H9 (cell line): ENCODE measurements around the gene SELENOM. TPM values are rescaled to one million over a fixed set of nuclear protein-coding genes. Genes with fewer than 3 reads are reported as not detected.

ENCODE experiments used
- DNase-seq: peaks from one replicate; pipeline ENCODE4 v3.0.0-alpha.2; 2017
- H2AFZ ChIP-seq: one replicate; pipeline ENCODE4 v1.6.1; 2013; ENCODE audit warnings: mild to moderate bottlenecking, low read length, control low read depth, moderate library complexity
- H2AK5ac ChIP-seq: 2 replicates; pipeline ENCODE4 v1.6.1; 2013; ENCODE audit warnings: low read length, control low read depth, mixed read lengths; ENCODE audit not compliant: insufficient read length
- H2BK120ac ChIP-seq: one replicate; pipeline ENCODE4 v1.6.1; 2013; ENCODE audit warnings: low read depth, mild to moderate bottlenecking, low read length, control low read depth, inconsistent platforms; ENCODE audit not compliant: poor library complexity, severe bottlenecking
- H2BK12ac ChIP-seq: 2 replicates; pipeline ENCODE4 v1.6.1; 2013; ENCODE audit warnings: low read length, control low read depth, mixed read lengths, low read depth; ENCODE audit not compliant: insufficient read length
- H2BK15ac ChIP-seq: 2 replicates; pipeline ENCODE4 v1.6.1; 2013; ENCODE audit warnings: low read depth, low read length, control low read depth
- H2BK20ac ChIP-seq: one replicate; pipeline ENCODE4 v1.6.1; 2013; ENCODE audit warnings: low read depth, mild to moderate bottlenecking, low read length, control low read depth, inconsistent platforms; ENCODE audit not compliant: poor library complexity, severe bottlenecking
- H2BK5ac ChIP-seq: 2 replicates; pipeline ENCODE4 v1.6.1; 2013; ENCODE audit warnings: low read length, control low read depth, mixed read lengths; ENCODE audit not compliant: insufficient read length
- H3K14ac ChIP-seq: 2 replicates; pipeline ENCODE4 v1.6.1; 2013; ENCODE audit warnings: low read length, control low read depth; ENCODE audit not compliant: insufficient read depth
- H3K18ac ChIP-seq: 2 replicates; pipeline ENCODE4 v1.6.1; 2013; ENCODE audit warnings: low read depth, mild to moderate bottlenecking, mixed read lengths, low read length, control low read depth; ENCODE audit not compliant: insufficient read length
- H3K23ac ChIP-seq: 2 replicates; pipeline ENCODE4 v1.6.1; 2013; ENCODE audit warnings: low read length, control low read depth, mixed read lengths, low read depth; ENCODE audit not compliant: insufficient read length
- H3K23me2 ChIP-seq: 2 replicates; pipeline ENCODE4 v1.6.1; 2013; ENCODE audit warnings: low read depth, mild to moderate bottlenecking, mixed read lengths, low read length, control low read depth; ENCODE audit not compliant: insufficient read length, poor library complexity, severe bottlenecking
- H3K27ac ChIP-seq: 2 replicates; pipeline ENCODE4 v1.5.1; 2013; ENCODE audit warnings: low read length, control low read depth, mixed read lengths, low read depth; ENCODE audit not compliant: insufficient read length
- H3K27me3 ChIP-seq: 2 replicates; pipeline ENCODE4 v1.6.1; 2013; ENCODE audit warnings: low read length, control low read depth, inconsistent platforms; ENCODE audit not compliant: insufficient read depth
- H3K4ac ChIP-seq: 2 replicates; pipeline ENCODE4 v1.6.1; 2013; ENCODE audit warnings: low read depth, mild to moderate bottlenecking, control low read depth, inconsistent platforms, low read length, moderate library complexity
- H3K4me1 ChIP-seq: 2 replicates; pipeline ENCODE4 v1.6.1; 2013; ENCODE audit warnings: low read length, control low read depth, inconsistent platforms; ENCODE audit not compliant: insufficient read depth
- H3K4me2 ChIP-seq: 2 replicates; pipeline ENCODE4 v1.6.1; 2013; ENCODE audit warnings: low read length, control low read depth, mixed read lengths; ENCODE audit not compliant: insufficient read length, insufficient read depth
- H3K56ac ChIP-seq: 2 replicates; pipeline ENCODE4 v1.6.1; 2013; ENCODE audit warnings: low read depth, mild to moderate bottlenecking, mixed read lengths, low read length, control low read depth; ENCODE audit not compliant: insufficient read length
- H3K79me1 ChIP-seq: 2 replicates; pipeline ENCODE4 v1.6.1; 2013; ENCODE audit warnings: low read depth, mild to moderate bottlenecking, moderate library complexity, low read length, control low read depth, inconsistent platforms; ENCODE audit not compliant: insufficient read depth, poor library complexity, severe bottlenecking
- H3K79me2 ChIP-seq: 2 replicates; pipeline ENCODE4 v1.6.1; 2013; ENCODE audit warnings: low read length, control low read depth, inconsistent platforms; ENCODE audit not compliant: insufficient read depth
- H3K9ac ChIP-seq: 2 replicates; pipeline ENCODE4 v1.6.1; 2013; ENCODE audit warnings: low read length, control low read depth, mixed read lengths; ENCODE audit not compliant: insufficient read length; ENCODE audit errors: extremely low read depth
- H3K9me3 ChIP-seq: one replicate; pipeline ENCODE4 v1.6.1; 2013; ENCODE audit warnings: low read depth, low read length, inconsistent platforms; ENCODE audit not compliant: control insufficient read depth
- H3T11ph ChIP-seq: one replicate; pipeline ENCODE4 v1.6.1; 2013; ENCODE audit warnings: mild to moderate bottlenecking, low read length, control low read depth, inconsistent platforms
- H4K20me1 ChIP-seq: one replicate; pipeline ENCODE4 v1.6.1; 2013; ENCODE audit not compliant: control insufficient read depth, insufficient read length, insufficient read depth
- H4K5ac ChIP-seq: 2 replicates; pipeline ENCODE4 v1.6.1; 2013; ENCODE audit warnings: low read depth, mild to moderate bottlenecking, mixed read lengths, low read length, control low read depth; ENCODE audit not compliant: insufficient read length
- H4K8ac ChIP-seq: replicated peaks from 2 replicates; pipeline ENCODE4 v1.6.1; 2013; ENCODE audit warnings: low read length, control low read depth, mixed read lengths, low read depth; ENCODE audit not compliant: insufficient read length
- H4K91ac ChIP-seq: 2 replicates; pipeline ENCODE4 v1.6.1; 2013; ENCODE audit warnings: low read depth, mild to moderate bottlenecking, moderate library complexity, mixed read lengths, low read length, control low read depth; ENCODE audit not compliant: insufficient read length
- H3K27ac Mint-ChIP-seq, 3 experiments: 2 replicates in 2 of 3; 3 replicates in 1 of 3; pipeline ENCODE4 v1.8.0; 2020 to 2021; ENCODE audit warnings: mixed read lengths in 3 of 3, mild to moderate bottlenecking in 1 of 3, moderate library complexity in 1 of 3
- H3K27me3 Mint-ChIP-seq: 2 replicates; pipeline ENCODE4 v1.8.0; 2021; ENCODE audit warnings: low read depth, mild to moderate bottlenecking, moderate library complexity, mixed read lengths
- H3K36me3 Mint-ChIP-seq, 3 experiments: 2 replicates in 2 of 3; 3 replicates in 1 of 3; pipeline ENCODE4 v1.8.0; 2020 to 2021; ENCODE audit warnings: low read depth in 3 of 3, mixed read lengths in 3 of 3; ENCODE audit not compliant: insufficient read depth in 1 of 3
- H3K4me1 Mint-ChIP-seq, 2 experiments: 2 replicates each; pipeline ENCODE4 v1.8.0; 2020; ENCODE audit warnings: mixed read lengths in 2 of 2
- H3K4me3 Mint-ChIP-seq, 2 experiments: 2 replicates in 1 of 2; 3 replicates in 1 of 2; pipeline ENCODE4 v1.8.0; 2020 to 2021; ENCODE audit warnings: mild to moderate bottlenecking in 2 of 2, mixed read lengths in 2 of 2, moderate library complexity in 1 of 2
- H3K9me3 Mint-ChIP-seq, 2 experiments: 2 replicates in 1 of 2; 3 replicates in 1 of 2; pipeline ENCODE4 v1.8.0; 2020; ENCODE audit warnings: mild to moderate bottlenecking in 2 of 2, mixed read lengths in 2 of 2, moderate library complexity in 1 of 2
- WGBS: extraction: QIAGEN DNeasy Blood & Tissue Kit; methylation state at CpG from one replicate; pipeline ENCODE4 v1.1.7; 2013; ENCODE audit warnings: missing lambda C conversion rate, low lambda C conversion rate, mixed read lengths; ENCODE audit not compliant: insufficient read length; ENCODE audit errors: extremely low coverage; 5-methylcytosine and 5-hydroxymethylcytosine counted together
- total RNA-seq: library from RNA; stranded (reverse); gene quantifications from 2 replicates; pipeline ENCODE4 v1.2.1, GENCODE V29; 2021
- TF ChIP-seq, protein P1 (sequence below): fragments of 200-600 bp; sonication (generic); conservative IDR thresholded peaks from 3 replicates; pipeline ENCODE4 v1.8.0; 2021; ENCODE audit warnings: antibody characterized with exemption, mild to moderate bottlenecking

Gene SELENOM
- total RNA-seq, 1 experiment from 2014 or later = 18.6 TPM

DNA sequence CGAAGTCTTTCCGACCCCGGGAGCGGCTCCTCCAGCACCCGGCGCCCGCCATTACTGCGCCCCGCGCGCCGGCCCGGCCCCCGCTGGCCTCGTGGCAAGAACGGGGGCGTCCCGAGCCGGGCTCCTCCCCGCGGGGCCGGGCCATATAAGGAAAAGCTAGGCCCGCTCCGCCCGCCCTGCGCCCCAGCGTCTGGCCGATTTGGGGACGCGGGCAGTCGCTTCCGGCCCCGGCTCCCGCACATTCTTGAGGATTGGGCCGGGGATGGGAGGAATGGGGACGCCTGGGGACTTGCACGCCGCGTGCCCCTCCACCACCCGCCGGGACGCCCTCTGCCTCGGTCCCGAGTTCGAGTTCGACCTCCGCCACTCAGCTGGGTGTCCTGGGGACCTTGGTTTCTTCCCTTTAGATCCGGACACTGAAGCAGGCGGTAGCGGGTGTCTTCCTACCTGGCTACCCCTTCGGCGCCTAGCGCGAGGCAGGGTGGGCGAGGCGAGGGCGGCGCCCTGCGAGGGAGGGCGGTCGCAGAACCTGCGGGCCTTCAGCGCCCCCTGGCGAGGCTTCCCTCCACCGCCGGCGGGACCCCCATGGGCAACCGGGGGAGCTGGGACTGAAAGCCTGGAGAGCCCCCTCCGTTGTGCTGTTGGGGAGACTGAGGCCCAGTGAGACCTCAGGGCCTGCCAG, 22.4 kb downstream of the SELENOM start:
- Histone ChIP-seq H3K27me3 (no peaks in the 10 kb centered on the region), H3K79me1 (no peaks in the 10 kb centered on the region), H3K18ac (peak overlapping the region; percentile 92), H3K79me2 (no peaks in the 10 kb centered on the region; the same call in 1 of the 2 replicates), H2BK20ac (no peak overlapping the region), H4K8ac (no peak overlapping the region), H3K4ac (no peak overlapping the region; the same call in 1 of the 2 replicates), H3K9ac (peak overlapping the region; percentile 89), H3K14ac (peak overlapping the region; percentile 97), H3K56ac (no peak overlapping the region), H3K23me2 (peaks cover 10% of the 10 kb centered on the region), H2BK12ac (no peak overlapping the region), H3K4me1 (no peaks in the 10 kb centered on the region), H4K91ac (no peak overlapping the region), H2BK15ac (no peak overlapping the region), H2BK120ac (peak overlapping the region; percentile 82), H3K9me3 (no peaks in the 10 kb centered on the region), H3T11ph (no peak overlapping the region), H2BK5ac (no peak overlapping the region), H3K27ac (no peak overlapping the region), H2AK5ac (no peak overlapping the region), H4K5ac (no peak overlapping the region), H4K20me1 (no peaks in the 10 kb centered on the region), H3K4me2 (peak overlapping the region; percentile 90), H3K23ac (no peak overlapping the region), H2AFZ (no peak overlapping the region)
- Mint-ChIP-seq H3K27ac (peak overlapping the region in 2 of 3 experiments; percentile 55 to 94; a peak in 3 of 7 replicates), H3K27me3 (peaks cover 5% of the 10 kb centered on the region), H3K4me1 (peaks cover 31 to 40% of the 10 kb centered on the region in 2 experiments), H3K4me3 (peak overlapping the region; percentile 82 to 90), H3K36me3 (peaks cover 0 to 2% (median 2%) of the 10 kb centered on the region in 3 experiments; a peak in 4 of 7 replicates), H3K9me3 (no peaks in the 10 kb centered on the region)
- peak; percentile 89 for DNase-seq
- no CpG with 5 or more reads among the region's 69 CpGs for WGBS
- TF ChIP-seq, protein P1, sequence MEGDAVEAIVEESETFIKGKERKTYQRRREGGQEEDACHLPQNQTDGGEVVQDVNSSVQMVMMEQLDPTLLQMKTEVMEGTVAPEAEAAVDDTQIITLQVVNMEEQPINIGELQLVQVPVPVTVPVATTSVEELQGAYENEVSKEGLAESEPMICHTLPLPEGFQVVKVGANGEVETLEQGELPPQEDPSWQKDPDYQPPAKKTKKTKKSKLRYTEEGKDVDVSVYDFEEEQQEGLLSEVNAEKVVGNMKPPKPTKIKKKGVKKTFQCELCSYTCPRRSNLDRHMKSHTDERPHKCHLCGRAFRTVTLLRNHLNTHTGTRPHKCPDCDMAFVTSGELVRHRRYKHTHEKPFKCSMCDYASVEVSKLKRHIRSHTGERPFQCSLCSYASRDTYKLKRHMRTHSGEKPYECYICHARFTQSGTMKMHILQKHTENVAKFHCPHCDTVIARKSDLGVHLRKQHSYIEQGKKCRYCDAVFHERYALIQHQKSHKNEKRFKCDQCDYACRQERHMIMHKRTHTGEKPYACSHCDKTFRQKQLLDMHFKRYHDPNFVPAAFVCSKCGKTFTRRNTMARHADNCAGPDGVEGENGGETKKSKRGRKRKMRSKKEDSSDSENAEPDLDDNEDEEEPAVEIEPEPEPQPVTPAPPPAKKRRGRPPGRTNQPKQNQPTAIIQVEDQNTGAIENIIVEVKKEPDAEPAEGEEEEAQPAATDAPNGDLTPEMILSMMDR = peak; percentile 95
